ENCODE measurements around the gene BANP.
"Not testable (repeated sequence)": the region's sequence is repeated elsewhere in the genome, so short reads cannot be mapped to it uniquely, and the experiment has no call there.

Gene BANP

DNA sequence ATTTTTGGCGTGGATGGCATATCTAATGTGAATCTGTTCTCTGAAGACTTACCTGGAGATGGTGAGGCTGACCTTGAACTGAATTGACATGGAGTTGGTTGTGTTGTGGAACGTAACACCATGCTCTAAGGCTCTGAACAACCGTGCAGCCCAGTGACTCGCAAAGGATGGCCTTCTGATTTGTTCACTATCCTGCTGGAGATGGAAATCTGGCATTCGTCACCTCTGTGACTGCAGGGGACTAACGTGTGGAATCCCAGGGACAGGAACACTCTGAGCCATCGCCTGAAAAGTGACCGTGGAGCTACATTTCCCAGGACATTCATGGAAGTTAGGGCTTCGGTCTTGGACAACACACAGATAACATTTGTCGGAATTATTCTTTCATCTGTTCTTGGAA is 61.1 kb downstream of the BANP start:
- TF ChIP-seq CTCF (IDR thresholded peaks at IDR 0.05; ENCODE audit: extremely low read depth, missing control alignments) = no peak
- no peak for DNase-seq (ENCODE audit: low spot score)

DNA sequence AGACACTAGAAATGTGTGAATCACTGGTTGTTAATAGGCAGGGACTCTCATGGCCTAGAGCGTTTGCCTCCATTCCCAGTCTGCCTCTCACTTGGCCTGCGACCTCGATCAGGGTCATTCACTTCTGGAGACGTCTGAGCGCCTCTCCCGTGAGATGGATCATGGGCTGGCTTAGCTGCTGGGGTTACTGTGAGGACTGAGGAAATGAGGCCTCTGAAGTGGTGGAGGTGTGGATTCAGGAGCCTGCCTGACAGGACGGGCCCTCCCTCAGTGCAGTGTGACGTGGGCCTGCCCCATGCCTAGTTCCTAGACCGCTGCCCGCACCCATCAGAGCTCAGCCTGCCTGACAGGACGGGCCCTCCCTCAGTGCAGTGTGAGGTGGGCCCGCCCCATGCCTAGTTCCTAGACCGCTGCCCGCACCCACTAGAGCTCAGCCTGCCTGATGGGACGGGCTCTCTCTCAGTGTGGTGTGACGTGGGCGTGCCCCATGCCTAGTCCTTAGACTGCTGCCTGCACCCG is 61.9 kb downstream of the BANP start:
- no peak for TF ChIP-seq CTCF (IDR thresholded peaks at IDR 0.05; ENCODE audit: extremely low read depth, missing control alignments)
- DNase-seq (ENCODE audit: low spot score) = no peak

GRCh38 chr16:88013766-88014251 is 62.6 kb downstream of the BANP start:
- no peak for TF ChIP-seq CTCF (IDR thresholded peaks at IDR 0.05; ENCODE audit: extremely low read depth, missing control alignments)
- DNase-seq (ENCODE audit: low spot score) = no peak

DNA sequence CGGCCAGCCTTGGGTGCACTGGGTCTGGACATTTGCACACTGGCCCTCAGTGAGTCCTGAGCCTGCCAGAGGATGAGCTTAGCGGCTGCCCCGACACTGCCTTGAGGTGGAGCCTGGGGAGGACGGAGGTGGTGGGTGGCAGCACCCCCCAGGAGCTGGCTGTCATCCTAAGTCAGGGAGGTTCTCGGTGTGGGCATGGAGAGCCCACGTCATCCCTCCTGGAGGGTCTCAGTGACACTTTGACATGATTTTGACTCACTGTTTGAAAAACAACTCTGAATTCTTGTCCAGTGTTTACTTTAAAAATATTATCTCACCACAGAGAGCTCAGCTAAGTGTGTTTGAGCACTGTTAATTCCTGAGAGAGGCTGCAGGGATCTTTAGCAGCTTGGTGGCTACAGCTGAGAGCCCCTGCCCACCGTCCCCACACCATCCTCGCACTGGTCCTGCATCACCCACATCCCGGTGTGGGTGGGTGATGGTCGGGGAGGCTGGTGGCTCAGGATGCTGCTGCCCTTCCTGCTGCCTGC is 63.1 kb downstream of the BANP start:
- no peak for DNase-seq (ENCODE audit: low spot score)
- TF ChIP-seq CTCF (IDR thresholded peaks at IDR 0.05; ENCODE audit: extremely low read depth, missing control alignments) = no peak

DNA sequence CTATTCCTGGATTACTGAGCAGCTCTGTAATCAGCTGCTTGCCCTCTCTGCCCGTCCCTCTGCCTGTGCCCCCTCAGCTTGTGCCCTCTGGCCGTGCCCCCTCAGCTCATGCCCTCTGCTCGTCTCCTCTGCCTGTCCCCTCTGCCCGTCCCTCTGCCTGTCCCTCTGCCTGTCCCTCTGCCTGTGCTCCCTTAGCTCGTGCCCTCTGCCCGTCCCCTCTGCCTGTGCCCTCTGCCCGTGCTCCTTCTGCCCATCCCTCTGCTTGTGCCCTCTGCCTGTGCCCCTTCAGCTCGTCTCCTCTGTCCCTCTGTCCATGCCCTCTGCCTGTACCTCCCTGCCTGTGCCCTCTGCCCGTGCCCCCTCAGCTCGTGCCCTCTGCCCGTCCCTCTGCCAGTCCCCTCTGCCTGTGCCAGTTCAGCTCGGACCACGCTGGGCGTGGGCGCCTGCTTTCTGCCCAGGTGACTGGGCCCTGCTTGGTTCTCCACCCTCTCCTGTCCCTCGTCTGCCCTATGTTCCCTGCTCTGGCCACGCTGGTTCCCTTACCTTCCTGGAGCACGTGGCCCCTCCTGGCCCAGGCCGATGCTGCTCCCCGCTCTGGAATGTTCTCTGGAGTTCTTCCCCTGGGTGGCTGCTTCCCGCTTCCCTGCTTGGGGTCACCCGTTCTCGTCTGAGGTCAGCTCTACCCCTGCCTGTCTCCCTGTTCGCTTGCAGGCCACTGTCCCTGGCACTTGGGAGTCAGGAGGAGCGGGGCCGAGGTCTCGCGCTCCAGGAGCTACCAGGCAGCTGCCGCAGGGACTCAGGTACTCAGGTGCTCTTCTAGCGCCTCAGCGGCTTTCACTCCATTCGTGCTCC is 63.9 kb downstream of the BANP start:
- DNase-seq (ENCODE audit: low spot score) = no peak

GRCh38 chr16:88015806-88016140 is 64.5 kb downstream of the BANP start:
- no peak for DNase-seq (ENCODE audit: low spot score)
- TF ChIP-seq CTCF (IDR thresholded peaks at IDR 0.05; ENCODE audit: extremely low read depth, missing control alignments) = no peak

More for the DNA sequence above, 63.9 kb downstream of the BANP start:
- no peak for TF ChIP-seq CTCF (IDR thresholded peaks at IDR 0.05; ENCODE audit: extremely low read depth, missing control alignments)

- DNase-seq (ENCODE audit: low spot score) = not testable (repeated sequence)
Observed at GRCh38 chr16:88016386-88016785, 65.2 kb downstream of the BANP start.

All from GM20000 (cell line).